NT2/D1 (cell line): Measurements from ENCODE around the gene TESMIN.
A peak's percentile ranks its signal among the peaks of the same experiment; 100 is the strongest.

Experiments
- DNase-seq: peaks from one replicate; pipeline ENCODE4 v3.0.0-alpha.2; 2011; ENCODE audit warnings: low read depth, low spot score
- H3K27me3 ChIP-seq: 2 replicates; pipeline ENCODE4 v1.6.0; 2011; ENCODE audit warnings: mild to moderate bottlenecking; ENCODE audit not compliant: insufficient read length, insufficient read depth
- H3K36me3 ChIP-seq: 2 replicates; pipeline ENCODE4 v1.6.1; 2011; ENCODE audit warnings: mild to moderate bottlenecking, low read length, mixed read lengths; ENCODE audit not compliant: insufficient read depth, insufficient read length
- H3K4me1 ChIP-seq: 2 replicates; pipeline ENCODE4 v1.5.1; 2011; ENCODE audit not compliant: insufficient read depth, insufficient read length
- H3K4me3 ChIP-seq: 2 replicates; pipeline ENCODE4 v1.5.1; 2011; ENCODE audit warnings: low read depth; ENCODE audit not compliant: insufficient read length
- H3K9ac ChIP-seq: 2 replicates; pipeline ENCODE4 v1.6.0; 2011; ENCODE audit warnings: low read depth; ENCODE audit not compliant: insufficient read length
- H3K9me3 ChIP-seq: 2 replicates; pipeline ENCODE4 v1.5.1; 2011; ENCODE audit warnings: mild to moderate bottlenecking, low read length; ENCODE audit not compliant: insufficient read depth
- SUZ12 ChIP-seq: IDR thresholded peaks from 2 replicates; pipeline ENCODE4 v1.6.1; 2011; ENCODE audit not compliant: insufficient read length, insufficient read depth; ENCODE audit errors: extremely low read depth
- YY1 ChIP-seq: IDR thresholded peaks from 2 replicates; pipeline ENCODE4 v1.6.1; 2011; ENCODE audit not compliant: insufficient read length, insufficient read depth
- ZNF274 ChIP-seq: IDR thresholded peaks from 2 replicates; pipeline ENCODE4 v1.6.1; 2011; ENCODE audit warnings: mild to moderate bottlenecking, low read depth, low read length

TESMIN gene

GRCh38 chr11:68770781-68771180 is 19.5 kb upstream of the TESMIN start:
- no peak for TF ChIP-seq YY1
- no peak for TF ChIP-seq ZNF274
- TF ChIP-seq SUZ12, result no peak
- Histone ChIP-seq H3K4me3 (no peak overlapping the region), H3K4me1 (peaks cover 2% of the 10 kb centered on the region), H3K9me3 (no peaks in the 10 kb centered on the region), H3K27me3 (no peaks in the 10 kb centered on the region), H3K36me3 (peaks cover 7% of the 10 kb centered on the region), H3K9ac (no peak overlapping the region)
- no peak for DNase-seq

DNA sequence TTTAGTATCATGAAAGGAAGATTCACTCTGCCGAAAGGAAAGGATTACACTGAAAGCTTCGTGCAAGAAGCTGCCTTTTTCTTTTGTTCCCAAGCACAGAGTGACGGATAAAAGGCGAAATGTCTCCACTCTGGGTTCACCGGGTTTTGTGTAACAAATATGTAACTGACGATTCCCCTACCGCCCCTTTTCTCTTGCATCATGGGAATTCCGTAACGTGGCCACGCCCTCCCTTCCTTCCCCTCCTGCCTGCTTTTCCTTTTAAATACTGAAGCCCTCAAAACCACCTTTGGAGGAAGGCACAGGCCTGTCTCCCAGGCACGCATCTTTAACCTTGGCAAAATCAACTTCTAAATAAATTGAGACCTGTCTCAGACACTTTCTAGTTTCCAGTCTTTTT is 16.4 kb upstream of the TESMIN start:
- Histone ChIP-seq H3K36me3 (no peaks in the 10 kb centered on the region), H3K27me3 (no peaks in the 10 kb centered on the region), H3K9ac (no peak overlapping the region), H3K4me1 (peaks cover 13% of the 10 kb centered on the region), H3K9me3 (no peaks in the 10 kb centered on the region), H3K4me3 (no peak overlapping the region)
- TF ChIP-seq SUZ12 (no peak), YY1 (no peak), ZNF274 (no peak)
- no peak for DNase-seq

DNA sequence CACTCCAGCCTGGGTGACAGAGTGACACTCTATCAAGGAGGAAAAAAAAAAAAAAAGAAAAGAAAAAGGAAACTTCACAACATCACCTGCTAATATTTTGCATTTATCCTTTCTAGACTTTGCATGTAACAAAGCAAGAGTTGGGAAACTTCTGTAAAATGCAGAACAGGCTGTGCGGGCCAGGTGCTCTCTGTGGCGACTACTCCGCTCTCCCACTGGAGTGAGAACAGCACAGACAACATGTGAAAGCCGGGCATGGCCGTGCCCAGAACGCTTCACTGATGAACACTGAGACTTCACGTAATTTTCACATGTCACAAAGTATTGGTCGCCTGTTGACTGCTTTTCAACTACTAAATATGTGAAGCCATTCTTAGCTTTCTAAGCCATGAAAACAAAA is 15.5 kb upstream of the TESMIN start:
- Histone ChIP-seq H3K9me3 (no peaks in the 10 kb centered on the region), H3K4me3 (no peak overlapping the region), H3K9ac (no peak overlapping the region), H3K4me1 (peaks cover 13% of the 10 kb centered on the region), H3K27me3 (no peaks in the 10 kb centered on the region), H3K36me3 (no peaks in the 10 kb centered on the region)
- no peak for TF ChIP-seq SUZ12
- TF ChIP-seq YY1, result no peak
- no peak for TF ChIP-seq ZNF274
- DNase-seq, result no peak

GRCh38 chr11:68764746-68765145 is 13.4 kb upstream of the TESMIN start:
- H3K4me3 ChIP-seq, result no peak overlapping the region
- H3K4me1 ChIP-seq, result peaks cover 10% of the 10 kb centered on the region
- H3K9me3 ChIP-seq, result no peaks in the 10 kb centered on the region
- no peaks in the 10 kb centered on the region for H3K27me3 ChIP-seq
- TF ChIP-seq SUZ12 (no peak), ZNF274 (no peak), YY1 (no peak)
- H3K36me3 ChIP-seq, result no peaks in the 10 kb centered on the region
- no peak for DNase-seq
- no peak overlapping the region for H3K9ac ChIP-seq

- Histone ChIP-seq H3K27me3 (no peaks in the 10 kb centered on the region), H3K9ac (peak overlapping the region; percentile 32), H3K4me1 (peaks cover 10% of the 10 kb centered on the region), H3K36me3 (no peaks in the 10 kb centered on the region), H3K4me3 (no peak overlapping the region), H3K9me3 (no peaks in the 10 kb centered on the region)
- TF ChIP-seq SUZ12, result no peak
- no peak for TF ChIP-seq ZNF274
- no peak for TF ChIP-seq YY1
- DNase-seq, result no peak
Observed at GRCh38 chr11:68763926-68764657, 12.8 kb upstream of the TESMIN start.

- Histone ChIP-seq H3K4me3 (no peak overlapping the region), H3K36me3 (no peaks in the 10 kb centered on the region), H3K27me3 (no peaks in the 10 kb centered on the region), H3K4me1 (peaks cover 10% of the 10 kb centered on the region), H3K9me3 (no peaks in the 10 kb centered on the region), H3K9ac (no peak overlapping the region)
- TF ChIP-seq SUZ12 (no peak), YY1 (no peak), ZNF274 (no peak)
- no peak for DNase-seq
Observed at GRCh38 chr11:68763181-68763721, 11.9 kb upstream of the TESMIN start.

GRCh38 chr11:68762481-68762880 is 11.2 kb upstream of the TESMIN start:
- no peaks in the 10 kb centered on the region for H3K27me3 ChIP-seq
- TF ChIP-seq YY1 (no peak), ZNF274 (no peak), SUZ12 (no peak)
- no peak overlapping the region for H3K9ac ChIP-seq
- H3K4me3 ChIP-seq, result no peak overlapping the region
- no peaks in the 10 kb centered on the region for H3K36me3 ChIP-seq
- peaks cover 10% of the 10 kb centered on the region for H3K4me1 ChIP-seq
- no peak for DNase-seq
- no peaks in the 10 kb centered on the region for H3K9me3 ChIP-seq
